Measurements from ENCODE around the gene CLEC20A.

DNA sequence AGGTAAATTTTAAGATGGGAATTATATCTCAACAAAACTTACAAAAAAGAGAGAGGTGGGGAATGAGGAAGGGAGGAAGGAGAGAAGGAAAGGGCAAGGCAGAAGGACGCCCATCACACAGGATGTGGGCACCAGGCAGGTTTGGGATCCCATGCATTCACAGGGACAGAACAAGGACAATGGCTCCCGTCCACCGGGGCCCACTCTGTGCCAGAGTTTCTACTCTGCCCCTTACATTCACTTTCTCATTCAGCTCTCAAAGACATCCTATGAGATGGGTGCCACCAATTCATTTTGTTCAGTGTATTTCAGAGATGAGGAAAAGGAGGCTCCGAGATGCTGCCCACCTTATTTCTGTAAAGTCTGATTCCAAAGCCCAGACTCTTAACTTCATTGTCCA is 7.4 kb downstream of the CLEC20A start:
- TF ChIP-seq CTCF (conservative IDR thresholded peaks at IDR 0.05; ENCODE audit: low read depth, low read length), result no peak
- no peak for TF ChIP-seq EZH2 (IDR thresholded peaks at IDR 0.05; ENCODE audit: low read length, unreplicated experiment)

All from PC-3 (cell line).